ENCODE measurements around the gene DAB1. TPM values are rescaled to one million over a fixed set of nuclear protein-coding genes. Genes with fewer than 3 reads are reported as not detected.

DAB1 gene
- total RNA-seq, 5 donors from 2014 or later (not counting 1 experiment from before 2014, with no cell fraction given), result 0.82 to 3.7 (median 1.5) TPM

GRCh38 chr1:57272150-57272549 is 151.7 kb downstream of the DAB1 start:
- Mint-ChIP-seq H3K36me3 (no peaks in the 10 kb centered on the region), H3K4me3 (no peak overlapping the region), H3K4me1 (peaks cover 0 to 2% (median 0%) of the 10 kb centered on the region in 3 donors), H3K27ac (no peak overlapping the region), H3K27me3 (peaks cover 1 to 4% of the 10 kb centered on the region in 2 donors), H3K9me3 (no peaks in the 10 kb centered on the region)
- Histone ChIP-seq H3K4me3 (ENCODE audit: control insufficient read depth in 1 of 2, extremely low read depth in 1 of 2, low read length in 1 of 2) (no peak overlapping the region), H3K4me1 (ENCODE audit: control insufficient read depth in 1 of 2, extremely low read depth in 1 of 2, insufficient read depth in 2 of 2, low read length in 2 of 2) (no peaks in the 10 kb centered on the region), H3K9me3 (no peaks in the 10 kb centered on the region), H3K27me3 (replicated peaks in 1 of 2; ENCODE audit: control insufficient read depth in 2 of 2, extremely low read depth in 1 of 2, insufficient read depth in 2 of 2, low read length in 1 of 2) (no peaks in the 10 kb centered on the region), H3K36me3 (ENCODE audit: control insufficient read depth in 2 of 2, extremely low read depth in 1 of 2, insufficient read depth in 1 of 2, low read length in 1 of 2) (no peaks in the 10 kb centered on the region), H3K27ac (ENCODE audit: low read length) (no peak overlapping the region)
- DNase-seq, result no peak
- ChIA-PET CTCF (no interaction called here), POLR2A (no interaction called here)
- ATAC-seq (replicated peaks in 1 of 4), result no peak
- 40% methylated on average over 1 of the region's 2 CpGs for WGBS (ENCODE audit: insufficient coverage)

GRCh38 chr1:57270927-57271698 is 152.7 kb downstream of the DAB1 start:
- ATAC-seq (replicated peaks in 1 of 4), result no peak
- no peaks in the 10 kb centered on the region for H3K9me3 Mint-ChIP-seq

GRCh38 chr1:57269630-57270225 is 154.1 kb downstream of the DAB1 start:
- Mint-ChIP-seq H3K36me3 (no peaks in the 10 kb centered on the region), H3K4me3 (no peak overlapping the region), H3K4me1 (peaks cover 0 to 2% (median 0%) of the 10 kb centered on the region in 3 donors), H3K27me3 (peaks cover 0 to 7% of the 10 kb centered on the region in 2 donors), H3K27ac (no peak overlapping the region), H3K9me3 (no peaks in the 10 kb centered on the region)
- H3K4me1 ChIP-seq (ENCODE audit: control insufficient read depth in 1 of 2, extremely low read depth in 1 of 2, insufficient read depth in 2 of 2, low read length in 2 of 2), result no peaks in the 10 kb centered on the region
- DNase-seq (no peak), ATAC-seq (replicated peaks in 1 of 4) (no peak)
- ChIA-PET CTCF (no interaction called here), POLR2A (no interaction called here)
- H3K27me3 ChIP-seq (replicated peaks in 1 of 2; ENCODE audit: control insufficient read depth in 2 of 2, extremely low read depth in 1 of 2, insufficient read depth in 2 of 2, low read length in 1 of 2), result no peaks in the 10 kb centered on the region
- WGBS (ENCODE audit: insufficient coverage), result 50% methylated on average over 6 of the region's 10 CpGs
- H3K9me3 ChIP-seq, result no peaks in the 10 kb centered on the region
- no peak overlapping the region for H3K27ac ChIP-seq (ENCODE audit: low read length)
- H3K4me3 ChIP-seq (ENCODE audit: control insufficient read depth in 1 of 2, extremely low read depth in 1 of 2, low read length in 1 of 2), result no peak overlapping the region
- H3K36me3 ChIP-seq (ENCODE audit: control insufficient read depth in 2 of 2, extremely low read depth in 1 of 2, insufficient read depth in 1 of 2, low read length in 1 of 2), result no peaks in the 10 kb centered on the region

More at GRCh38 chr1:57270927-57271698, 152.7 kb downstream of the DAB1 start:
- Histone ChIP-seq H3K9me3 (no peaks in the 10 kb centered on the region), H3K4me3 (ENCODE audit: control insufficient read depth in 1 of 2, extremely low read depth in 1 of 2, low read length in 1 of 2) (no peak overlapping the region), H3K36me3 (ENCODE audit: control insufficient read depth in 2 of 2, extremely low read depth in 1 of 2, insufficient read depth in 1 of 2, low read length in 1 of 2) (no peaks in the 10 kb centered on the region), H3K27ac (ENCODE audit: low read length) (no peak overlapping the region), H3K27me3 (replicated peaks in 1 of 2; ENCODE audit: control insufficient read depth in 2 of 2, extremely low read depth in 1 of 2, insufficient read depth in 2 of 2, low read length in 1 of 2) (no peaks in the 10 kb centered on the region), H3K4me1 (ENCODE audit: control insufficient read depth in 1 of 2, extremely low read depth in 1 of 2, insufficient read depth in 2 of 2, low read length in 2 of 2) (no peaks in the 10 kb centered on the region)
- peaks cover 0 to 2% (median 0%) of the 10 kb centered on the region in 3 donors for H3K4me1 Mint-ChIP-seq
- ChIA-PET POLR2A (no interaction called here), CTCF (no interaction called here)
- no peaks in the 10 kb centered on the region for H3K36me3 Mint-ChIP-seq
- H3K27ac Mint-ChIP-seq, result no peak overlapping the region
- 74% methylated on average over 3 of the region's 8 CpGs for WGBS (ENCODE audit: insufficient coverage)
- H3K4me3 Mint-ChIP-seq, result no peak overlapping the region
- H3K27me3 Mint-ChIP-seq, result peaks cover 1 to 4% of the 10 kb centered on the region in 2 donors
- DNase-seq, result no peak

- Histone ChIP-seq H3K4me3 (ENCODE audit: control insufficient read depth in 1 of 2, extremely low read depth in 1 of 2, low read length in 1 of 2) (no peak overlapping the region), H3K9me3 (no peaks in the 10 kb centered on the region), H3K27ac (ENCODE audit: low read length) (no peak overlapping the region), H3K4me1 (ENCODE audit: control insufficient read depth in 1 of 2, extremely low read depth in 1 of 2, insufficient read depth in 2 of 2, low read length in 2 of 2) (no peaks in the 10 kb centered on the region), H3K27me3 (replicated peaks in 1 of 2; ENCODE audit: control insufficient read depth in 2 of 2, extremely low read depth in 1 of 2, insufficient read depth in 2 of 2, low read length in 1 of 2) (no peaks in the 10 kb centered on the region), H3K36me3 (ENCODE audit: control insufficient read depth in 2 of 2, extremely low read depth in 1 of 2, insufficient read depth in 1 of 2, low read length in 1 of 2) (no peaks in the 10 kb centered on the region)
- 92% methylated on average over 2 of the region's 5 CpGs for WGBS (ENCODE audit: insufficient coverage)
- ChIA-PET POLR2A (no interaction called here), CTCF (no interaction called here)
- DNase-seq (no peak), ATAC-seq (replicated peaks in 1 of 4) (no peak)
- Mint-ChIP-seq H3K4me3 (no peak overlapping the region), H3K27ac (no peak overlapping the region), H3K9me3 (no peaks in the 10 kb centered on the region), H3K27me3 (peaks cover 0 to 7% of the 10 kb centered on the region in 2 donors), H3K4me1 (peaks cover 0 to 2% (median 0%) of the 10 kb centered on the region in 3 donors), H3K36me3 (peaks cover 4% of the 10 kb centered on the region)
These were observed 158.8 kb downstream of the DAB1 start for GRCh38 chr1:57265104-57265503.

GRCh38 chr1:57262472-57262871 is 161.4 kb downstream of the DAB1 start:
- H3K4me3 Mint-ChIP-seq, result no peak overlapping the region
- DNase-seq (no peak), ATAC-seq (replicated peaks in 1 of 4) (no peak)
- Histone ChIP-seq H3K36me3 (ENCODE audit: control insufficient read depth in 2 of 2, extremely low read depth in 1 of 2, insufficient read depth in 1 of 2, low read length in 1 of 2) (no peaks in the 10 kb centered on the region), H3K27ac (ENCODE audit: low read length) (no peak overlapping the region), H3K9me3 (no peaks in the 10 kb centered on the region), H3K4me1 (ENCODE audit: control insufficient read depth in 1 of 2, extremely low read depth in 1 of 2, insufficient read depth in 2 of 2, low read length in 2 of 2) (no peaks in the 10 kb centered on the region), H3K4me3 (ENCODE audit: control insufficient read depth in 1 of 2, extremely low read depth in 1 of 2, low read length in 1 of 2) (no peak overlapping the region), H3K27me3 (replicated peaks in 1 of 2; ENCODE audit: control insufficient read depth in 2 of 2, extremely low read depth in 1 of 2, insufficient read depth in 2 of 2, low read length in 1 of 2) (no peaks in the 10 kb centered on the region)
- CTCF ChIA-PET, result no interaction called here
- peaks cover 4% of the 10 kb centered on the region for H3K36me3 Mint-ChIP-seq
- POLR2A ChIA-PET, result no interaction called here
- no peak overlapping the region for H3K27ac Mint-ChIP-seq
- H3K4me1 Mint-ChIP-seq, result no peaks in the 10 kb centered on the region
- H3K27me3 Mint-ChIP-seq, result peaks cover 0 to 3% of the 10 kb centered on the region in 2 donors
- no CpG with 5 or more reads among the region's 3 CpGs for WGBS (ENCODE audit: insufficient coverage)
- peaks cover 3 to 7% (median 6%) of the 10 kb centered on the region in 3 donors for H3K9me3 Mint-ChIP-seq

GRCh38 chr1:57258557-57259325 is 165.1 kb downstream of the DAB1 start:
- ATAC-seq (replicated peaks in 1 of 4), result no peak
- CTCF ChIA-PET, result no interaction called here
- no peak overlapping the region for H3K4me3 Mint-ChIP-seq
- DNase-seq, result no peak
- no peak overlapping the region for H3K27ac ChIP-seq (ENCODE audit: low read length)
- H3K4me1 Mint-ChIP-seq, result no peaks in the 10 kb centered on the region
- WGBS (ENCODE audit: insufficient coverage), result 100% methylated on average over 1 of the region's 5 CpGs
- H3K27ac Mint-ChIP-seq, result no peak overlapping the region
- no peaks in the 10 kb centered on the region for H3K36me3 ChIP-seq (ENCODE audit: control insufficient read depth in 2 of 2, extremely low read depth in 1 of 2, insufficient read depth in 1 of 2, low read length in 1 of 2)
- H3K27me3 ChIP-seq (replicated peaks in 1 of 2; ENCODE audit: control insufficient read depth in 2 of 2, extremely low read depth in 1 of 2, insufficient read depth in 2 of 2, low read length in 1 of 2), result no peaks in the 10 kb centered on the region
- H3K4me3 ChIP-seq (ENCODE audit: control insufficient read depth in 1 of 2, extremely low read depth in 1 of 2, low read length in 1 of 2), result no peak overlapping the region
- peaks cover 3 to 7% (median 7%) of the 10 kb centered on the region in 3 donors for H3K9me3 Mint-ChIP-seq
- peaks cover 4% of the 10 kb centered on the region for H3K36me3 Mint-ChIP-seq
- no peaks in the 10 kb centered on the region for H3K27me3 Mint-ChIP-seq
- POLR2A ChIA-PET, result no interaction called here
- no peaks in the 10 kb centered on the region for H3K9me3 ChIP-seq
- no peaks in the 10 kb centered on the region for H3K4me1 ChIP-seq (ENCODE audit: control insufficient read depth in 1 of 2, extremely low read depth in 1 of 2, insufficient read depth in 2 of 2, low read length in 2 of 2)

Measured in T-cell (primary cell).